Effector CD4-positive, alpha-beta T cell (primary cell): Measurements from ENCODE around the gene MPST.
A peak's percentile ranks its signal among the peaks of the same experiment; 100 is the strongest.

Experiments
- DNase-seq: peaks from one replicate; pipeline ENCODE4 v3.0.0-alpha.2; 2020

The MPST gene

DNA sequence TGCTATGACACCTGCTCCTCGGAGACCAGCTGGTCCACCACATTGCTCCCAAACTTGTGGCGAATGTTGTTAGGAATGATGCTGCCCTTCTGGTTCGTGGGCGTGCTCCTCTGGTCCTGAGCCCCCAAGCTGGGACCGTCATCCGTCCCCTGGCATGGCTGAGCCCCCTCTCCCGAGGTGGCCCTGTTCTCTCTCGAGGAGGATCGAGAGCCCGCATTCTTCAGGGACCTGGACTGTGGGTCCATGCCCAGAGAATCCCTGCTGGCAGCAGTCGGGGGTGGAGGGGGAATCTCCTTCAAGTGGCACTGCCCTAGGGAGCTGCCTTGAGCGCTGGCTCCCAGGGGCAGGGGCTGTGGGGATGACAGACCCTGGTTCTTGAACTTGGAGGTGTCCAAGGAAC lies 17.7 kb upstream of the MPST start:
- no peak for DNase-seq

- no peak for DNase-seq
These were observed 16.9 kb upstream of the MPST start for GRCh38 chr22:37002633-37003032.

DNA sequence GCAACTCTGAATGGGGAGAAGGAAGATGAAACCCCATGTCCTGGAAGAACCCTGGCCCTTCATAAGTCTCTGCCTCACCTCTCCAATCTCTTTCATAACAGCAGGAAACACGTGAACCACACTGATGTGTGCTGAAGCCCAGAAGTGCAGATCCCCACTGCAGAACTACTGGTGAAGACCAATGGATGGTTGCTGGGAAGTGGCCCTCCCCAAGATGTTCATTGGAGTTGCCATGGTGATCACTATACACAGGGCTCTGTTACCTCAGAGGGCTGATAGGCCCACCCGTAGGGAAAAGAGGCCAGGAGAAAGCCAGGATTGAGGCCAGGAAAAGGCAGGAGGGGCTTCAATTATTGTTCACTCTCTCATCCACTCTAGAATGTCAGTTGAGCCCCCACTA lies 11.9 kb upstream of the MPST start:
- no peak for DNase-seq

DNA sequence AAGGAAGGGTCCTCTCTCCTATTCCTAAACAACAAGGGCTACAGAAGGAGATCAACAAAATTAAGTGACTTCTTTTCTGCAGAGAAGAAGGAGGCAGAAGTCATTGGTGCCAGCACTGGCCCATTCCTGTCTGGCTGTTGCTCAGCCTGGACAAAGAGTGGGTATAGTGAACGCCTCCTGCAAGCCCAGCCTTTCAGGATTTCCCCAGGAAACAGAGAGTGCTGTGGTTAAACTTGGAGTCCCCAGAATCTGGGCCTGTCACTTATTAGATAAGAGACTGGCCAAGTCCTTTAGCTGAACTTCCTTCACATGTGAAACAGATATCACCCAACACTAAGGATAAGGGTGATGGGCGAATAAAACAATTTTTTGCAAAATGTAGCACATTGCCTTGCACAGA lies 11.2 kb upstream of the MPST start:
- DNase-seq, result no peak

- DNase-seq, result no peak
These were observed 10.1 kb upstream of the MPST start for GRCh38 chr22:37009490-37009889.

- DNase-seq, result no peak
These were observed 9.4 kb upstream of the MPST start for GRCh38 chr22:37010174-37010573.

- no peak for DNase-seq
These were observed 8.6 kb upstream of the MPST start for GRCh38 chr22:37010976-37011375.

- no peak for DNase-seq
These were observed 8.1 kb upstream of the MPST start for GRCh38 chr22:37011472-37011871.

GRCh38 chr22:37012262-37012904 lies 7.2 kb upstream of the MPST start:
- DNase-seq, result no peak

GRCh38 chr22:37012956-37013355 lies 6.6 kb upstream of the MPST start:
- no peak for DNase-seq

DNA sequence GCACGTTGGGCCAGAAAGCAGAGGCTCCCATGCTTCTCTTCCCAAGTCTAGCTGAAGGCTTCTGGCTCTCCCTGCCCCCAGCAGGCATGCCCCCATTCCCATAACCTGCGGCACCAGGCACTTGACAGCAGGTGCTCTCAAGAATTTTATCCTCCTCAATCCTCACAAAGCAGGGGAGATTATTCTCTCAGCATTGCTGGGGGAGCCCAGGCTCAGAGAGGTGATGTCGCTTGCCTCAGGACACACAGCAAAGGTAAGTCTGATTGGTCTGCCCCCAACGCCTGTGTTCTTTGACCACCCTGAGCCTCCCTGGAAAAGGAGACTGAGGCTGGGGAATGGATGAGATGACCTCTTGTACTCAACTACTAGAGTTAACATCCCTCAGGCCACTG lies 5.1 kb upstream of the MPST start:
- DNase-seq, result no peak

- no peak for DNase-seq
These were observed 4.5 kb upstream of the MPST start for GRCh38 chr22:37014835-37015586.

- no peak for DNase-seq
These were observed 4.0 kb upstream of the MPST start for GRCh38 chr22:37015587-37015878.

GRCh38 chr22:37016134-37016910 lies 3.2 kb upstream of the MPST start:
- DNase-seq, result no peak

- no peak for DNase-seq
These were observed 2.2 kb upstream of the MPST start for GRCh38 chr22:37017356-37017755.

GRCh38 chr22:37018086-37018814 lies 1.3 kb upstream of the MPST start:
- no peak for DNase-seq

DNA sequence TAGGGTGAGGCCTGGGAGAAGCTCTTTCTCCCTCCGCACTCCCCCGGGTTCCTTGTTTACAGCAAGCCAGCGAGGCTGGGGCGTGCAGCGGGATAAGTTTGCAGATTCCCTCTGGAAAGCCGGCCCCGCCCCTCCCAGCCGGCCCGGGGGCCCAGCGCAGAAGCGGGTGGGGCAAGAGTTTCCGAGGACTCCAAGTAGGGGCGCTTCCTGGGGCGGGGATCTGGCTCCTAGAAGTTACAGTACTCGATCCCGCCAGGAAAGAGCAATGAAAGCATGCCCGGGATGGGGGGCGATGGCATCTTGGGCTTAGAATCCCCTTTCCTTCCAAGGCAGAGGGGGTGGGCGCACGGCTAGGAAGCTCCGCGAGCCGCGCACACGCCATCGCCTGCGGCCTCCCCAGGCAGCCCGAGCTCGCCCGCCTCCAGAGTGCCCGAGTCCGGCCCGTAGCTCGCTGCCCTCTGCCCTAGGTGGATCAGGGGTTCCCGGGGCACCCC lies 680 bp upstream of the MPST start:
- DNase-seq, result no peak

GRCh38 chr22:37020192-37020479 lies 594 bp downstream of the MPST start:
- DNase-seq, result no peak

DNA sequence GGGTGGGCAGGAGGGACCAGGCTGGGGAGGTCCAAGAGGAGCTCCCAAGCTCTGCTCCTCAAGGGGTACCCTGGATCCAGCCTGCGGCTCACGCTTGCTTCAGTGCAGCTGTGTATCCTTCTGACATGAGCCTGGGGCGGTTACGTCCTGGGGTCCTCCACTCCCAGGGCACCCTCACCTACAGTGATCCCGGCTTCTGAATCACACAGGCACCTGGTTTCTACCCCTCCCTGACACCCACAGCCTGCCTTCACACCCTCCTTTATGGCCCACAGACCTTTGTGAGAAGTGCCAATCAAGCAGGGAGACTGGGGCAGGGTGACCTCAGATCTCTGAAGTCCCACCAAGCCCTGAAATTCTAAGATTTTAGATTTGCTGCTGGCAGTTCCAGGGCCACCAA lies 1.5 kb downstream of the MPST start:
- no peak for DNase-seq

GRCh38 chr22:37021710-37022482 lies 2.4 kb downstream of the MPST start:
- DNase-seq, result peak; percentile 48

GRCh38 chr22:37022483-37023337 lies 3.2 kb downstream of the MPST start:
- no peak for DNase-seq
